GM12878 (cell line): ENCODE data around the gene NANOG. TPM values are rescaled to one million over a fixed set of nuclear protein-coding genes. Genes with fewer than 3 reads are reported as not detected.

Source experiments
- MEF2B ChIP-seq: fragments of 450-650 bp; IDR thresholded peaks from 2 replicates; pipeline ENCODE4 v1.6.1; 2018; ENCODE audit warnings: mild to moderate bottlenecking, moderate library complexity; ENCODE audit not compliant: partially characterized antibody, poor library complexity, severe bottlenecking
- SMAD5 ChIP-seq: IDR thresholded peaks from 2 replicates; pipeline ENCODE4 v1.6.1; 2016; ENCODE audit warnings: antibody characterized with exemption, low read depth
- TBL1XR1 ChIP-seq: IDR thresholded peaks from 2 replicates; pipeline ENCODE4 v1.6.1; 2012; ENCODE audit warnings: low read depth, low read length, improper control_type of control experiment
- ZBED1 ChIP-seq: IDR thresholded peaks from 2 replicates; pipeline ENCODE4 v1.6.1; 2016; ENCODE audit warnings: borderline replicate concordance
- ZNF274 ChIP-seq: IDR thresholded peaks from one replicate; pipeline ENCODE4 v1.8.0; 2011; ENCODE audit not compliant: insufficient read length, insufficient read depth
- polyA plus RNA-seq, 11 experiments: library from polyadenylated mRNA; depleted of rRNA in 4 of 11; unstranded in 6 of 11; stranded (reverse) in 5 of 11; fragments of >200 nt; fragmentation: Nextera tagmentation in 4 of 11; fragmentation: Illumina TruSeq in 1 of 11; extraction: Ambion mirVana in 4 of 11; extraction: Trizol in 1 of 11; gene quantifications; 1 replicate in 1 of 11; 2 replicates in 10 of 11; pipeline versions ENCODE4 v1.2.1 to v1.2.3, GENCODE V29; 2011 to 2016; ENCODE audit warnings: inconsistent platforms in 2 of 11, missing spikeins in 2 of 11, low read depth in 1 of 11
- total RNA-seq, 4 experiments: library from RNA; depleted of rRNA in 3 of 4; stranded (reverse); fragments of >200 nt in 3 of 4; fragmentation: Illumina TruSeq in 1 of 4; extraction: Trizol in 1 of 4; gene quantifications; 2 replicates each; pipeline versions ENCODE4 v1.2.1 to v1.2.3, GENCODE V29; 2013 to 2021
- TF ChIP-seq, protein P1 (sequence below): fragments of 450-650 bp; IDR thresholded peaks from 2 replicates; pipeline ENCODE4 v1.6.1; 2018; ENCODE audit warnings: mild to moderate bottlenecking, low read depth, moderate library complexity; ENCODE audit not compliant: partially characterized antibody
- TF ChIP-seq, protein P2 (sequence below): fragments of 450-650 bp; IDR thresholded peaks from 2 replicates; pipeline ENCODE4 v1.6.1; 2016; ENCODE audit warnings: mild to moderate bottlenecking, moderate library complexity, borderline replicate concordance
- TF ChIP-seq, protein P3 (sequence below): fragments of 450-650 bp; formaldehyde crosslinking; IDR thresholded peaks from 2 replicates; pipeline ENCODE4 v1.4.0; 2022; ENCODE audit warnings: mild to moderate bottlenecking, moderate library complexity

NANOG gene
- total and polyA plus RNA-seq, 10 of the 15 experiments (the other 5 are each of a cell fraction or from before 2014, with no cell fraction given), result 0.51 TPM; not detected in 9

DNA sequence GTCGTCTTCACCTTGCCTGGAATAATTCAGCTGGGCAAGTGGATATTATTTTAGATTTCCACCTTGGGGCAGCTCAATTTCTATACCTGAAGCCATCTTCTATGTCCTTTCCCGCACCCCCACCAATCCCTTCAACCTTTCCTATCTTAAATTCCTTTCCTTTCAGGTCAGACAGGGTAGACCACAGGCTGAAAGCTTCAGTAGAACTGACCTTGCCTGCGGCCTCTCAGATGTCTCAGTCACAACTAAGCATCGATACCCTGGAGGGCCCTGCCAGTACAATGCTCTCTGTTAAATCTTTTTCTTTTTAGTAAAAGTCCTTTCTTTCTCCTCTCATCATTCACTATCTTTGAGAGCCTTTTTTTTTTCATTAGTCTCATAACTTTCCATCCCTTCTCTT, 44.6 kb downstream of the NANOG start (continued):
- TF ChIP-seq MEF2B (no peak), SMAD5 (no peak), ZBED1 (no peak), TBL1XR1 (no peak), ZNF274 (no peak)
- TF ChIP-seq, protein P1, sequence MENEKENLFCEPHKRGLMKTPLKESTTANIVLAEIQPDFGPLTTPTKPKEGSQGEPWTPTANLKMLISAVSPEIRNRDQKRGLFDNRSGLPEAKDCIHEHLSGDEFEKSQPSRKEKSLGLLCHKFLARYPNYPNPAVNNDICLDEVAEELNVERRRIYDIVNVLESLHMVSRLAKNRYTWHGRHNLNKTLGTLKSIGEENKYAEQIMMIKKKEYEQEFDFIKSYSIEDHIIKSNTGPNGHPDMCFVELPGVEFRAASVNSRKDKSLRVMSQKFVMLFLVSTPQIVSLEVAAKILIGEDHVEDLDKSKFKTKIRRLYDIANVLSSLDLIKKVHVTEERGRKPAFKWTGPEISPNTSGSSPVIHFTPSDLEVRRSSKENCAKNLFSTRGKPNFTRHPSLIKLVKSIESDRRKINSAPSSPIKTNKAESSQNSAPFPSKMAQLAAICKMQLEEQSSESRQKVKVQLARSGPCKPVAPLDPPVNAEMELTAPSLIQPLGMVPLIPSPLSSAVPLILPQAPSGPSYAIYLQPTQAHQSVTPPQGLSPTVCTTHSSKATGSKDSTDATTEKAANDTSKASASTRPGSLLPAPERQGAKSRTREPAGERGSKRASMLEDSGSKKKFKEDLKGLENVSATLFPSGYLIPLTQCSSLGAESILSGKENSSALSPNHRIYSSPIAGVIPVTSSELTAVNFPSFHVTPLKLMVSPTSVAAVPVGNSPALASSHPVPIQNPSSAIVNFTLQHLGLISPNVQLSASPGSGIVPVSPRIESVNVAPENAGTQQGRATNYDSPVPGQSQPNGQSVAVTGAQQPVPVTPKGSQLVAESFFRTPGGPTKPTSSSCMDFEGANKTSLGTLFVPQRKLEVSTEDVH, result no peak
- TF ChIP-seq, protein P2, sequence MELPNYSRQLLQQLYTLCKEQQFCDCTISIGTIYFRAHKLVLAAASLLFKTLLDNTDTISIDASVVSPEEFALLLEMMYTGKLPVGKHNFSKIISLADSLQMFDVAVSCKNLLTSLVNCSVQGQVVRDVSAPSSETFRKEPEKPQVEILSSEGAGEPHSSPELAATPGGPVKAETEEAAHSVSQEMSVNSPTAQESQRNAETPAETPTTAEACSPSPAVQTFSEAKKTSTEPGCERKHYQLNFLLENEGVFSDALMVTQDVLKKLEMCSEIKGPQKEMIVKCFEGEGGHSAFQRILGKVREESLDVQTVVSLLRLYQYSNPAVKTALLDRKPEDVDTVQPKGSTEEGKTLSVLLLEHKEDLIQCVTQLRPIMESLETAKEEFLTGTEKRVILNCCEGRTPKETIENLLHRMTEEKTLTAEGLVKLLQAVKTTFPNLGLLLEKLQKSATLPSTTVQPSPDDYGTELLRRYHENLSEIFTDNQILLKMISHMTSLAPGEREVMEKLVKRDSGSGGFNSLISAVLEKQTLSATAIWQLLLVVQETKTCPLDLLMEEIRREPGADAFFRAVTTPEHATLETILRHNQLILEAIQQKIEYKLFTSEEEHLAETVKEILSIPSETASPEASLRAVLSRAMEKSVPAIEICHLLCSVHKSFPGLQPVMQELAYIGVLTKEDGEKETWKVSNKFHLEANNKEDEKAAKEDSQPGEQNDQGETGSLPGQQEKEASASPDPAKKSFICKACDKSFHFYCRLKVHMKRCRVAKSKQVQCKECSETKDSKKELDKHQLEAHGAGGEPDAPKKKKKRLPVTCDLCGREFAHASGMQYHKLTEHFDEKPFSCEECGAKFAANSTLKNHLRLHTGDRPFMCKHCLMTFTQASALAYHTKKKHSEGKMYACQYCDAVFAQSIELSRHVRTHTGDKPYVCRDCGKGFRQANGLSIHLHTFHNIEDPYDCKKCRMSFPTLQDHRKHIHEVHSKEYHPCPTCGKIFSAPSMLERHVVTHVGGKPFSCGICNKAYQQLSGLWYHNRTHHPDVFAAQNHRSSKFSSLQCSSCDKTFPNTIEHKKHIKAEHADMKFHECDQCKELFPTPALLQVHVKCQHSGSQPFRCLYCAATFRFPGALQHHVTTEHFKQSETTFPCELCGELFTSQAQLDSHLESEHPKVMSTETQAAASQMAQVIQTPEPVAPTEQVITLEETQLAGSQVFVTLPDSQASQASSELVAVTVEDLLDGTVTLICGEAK, result no peak
- TF ChIP-seq, protein P3, sequence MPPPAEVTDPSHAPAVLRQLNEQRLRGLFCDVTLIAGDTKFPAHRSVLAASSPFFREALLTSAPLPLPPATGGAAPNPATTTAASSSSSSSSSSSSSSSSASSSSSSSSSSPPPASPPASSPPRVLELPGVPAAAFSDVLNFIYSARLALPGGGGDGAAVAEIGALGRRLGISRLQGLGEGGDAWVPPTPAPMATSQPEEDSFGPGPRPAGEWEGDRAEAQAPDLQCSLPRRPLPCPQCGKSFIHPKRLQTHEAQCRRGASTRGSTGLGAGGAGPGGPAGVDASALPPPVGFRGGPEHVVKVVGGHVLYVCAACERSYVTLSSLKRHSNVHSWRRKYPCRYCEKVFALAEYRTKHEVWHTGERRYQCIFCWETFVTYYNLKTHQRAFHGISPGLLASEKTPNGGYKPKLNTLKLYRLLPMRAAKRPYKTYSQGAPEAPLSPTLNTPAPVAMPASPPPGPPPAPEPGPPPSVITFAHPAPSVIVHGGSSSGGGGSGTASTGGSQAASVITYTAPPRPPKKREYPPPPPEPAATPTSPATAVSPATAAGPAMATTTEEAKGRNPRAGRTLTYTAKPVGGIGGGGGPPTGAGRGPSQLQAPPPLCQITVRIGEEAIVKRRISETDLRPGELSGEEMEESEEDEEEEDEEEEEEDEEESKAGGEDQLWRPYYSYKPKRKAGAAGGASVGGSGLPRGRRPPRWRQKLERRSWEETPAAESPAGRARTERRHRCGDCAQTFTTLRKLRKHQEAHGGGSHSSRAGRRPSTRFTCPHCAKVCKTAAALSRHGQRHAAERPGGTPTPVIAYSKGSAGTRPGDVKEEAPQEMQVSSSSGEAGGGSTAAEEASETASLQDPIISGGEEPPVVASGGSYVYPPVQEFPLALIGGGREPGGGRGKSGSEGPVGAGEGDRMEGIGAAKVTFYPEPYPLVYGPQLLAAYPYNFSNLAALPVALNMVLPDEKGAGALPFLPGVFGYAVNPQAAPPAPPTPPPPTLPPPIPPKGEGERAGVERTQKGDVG, result no peak
